Inferior parietal cortex (tissue), 1 donor: Measurements from ENCODE around the gene UMOD.
"Not testable (repeated sequence)": the region's sequence is repeated elsewhere in the genome, so short reads cannot be mapped to it uniquely, and the experiment has no call there.

Experiments used
- DNase-seq: peaks from one replicate; pipeline ENCODE4 v3.0.0-alpha.2; 2016; ENCODE audit errors: extremely low spot score

Gene UMOD

GRCh38 chr16:20321051-20321450 is 31.5 kb downstream of the UMOD start:
- DNase-seq: not testable (repeated sequence)

- no peak for DNase-seq
Observed at GRCh38 chr16:20320592-20320991, 31.9 kb downstream of the UMOD start.

- no peak for DNase-seq
Observed at GRCh38 chr16:20320178-20320577, 32.3 kb downstream of the UMOD start.

- no peak for DNase-seq
Observed at GRCh38 chr16:20319406-20319805, 33.1 kb downstream of the UMOD start.

GRCh38 chr16:20318437-20318836 is 34.1 kb downstream of the UMOD start:
- no peak for DNase-seq

- no peak for DNase-seq
Observed at GRCh38 chr16:20318006-20318405, 34.5 kb downstream of the UMOD start.

GRCh38 chr16:20317117-20317516 is 35.4 kb downstream of the UMOD start:
- DNase-seq: no peak

- no peak for DNase-seq
Observed at GRCh38 chr16:20316715-20317114, 35.8 kb downstream of the UMOD start.

GRCh38 chr16:20315764-20316163 is 36.8 kb downstream of the UMOD start:
- DNase-seq: no peak

GRCh38 chr16:20314575-20314974 is 37.9 kb downstream of the UMOD start:
- DNase-seq: no peak

GRCh38 chr16:20313741-20314140 is 38.8 kb downstream of the UMOD start:
- no peak for DNase-seq

- DNase-seq: not testable (repeated sequence)
Observed at GRCh38 chr16:20312536-20313095, 39.9 kb downstream of the UMOD start.

GRCh38 chr16:20311548-20311947 is 41.0 kb downstream of the UMOD start:
- DNase-seq: no peak

GRCh38 chr16:20310421-20311395 is 41.8 kb downstream of the UMOD start:
- no peak for DNase-seq

- DNase-seq: no peak
Observed at GRCh38 chr16:20309786-20310185, 42.7 kb downstream of the UMOD start.

GRCh38 chr16:20308801-20309590 is 43.5 kb downstream of the UMOD start:
- DNase-seq: no peak

- no peak for DNase-seq
Observed at GRCh38 chr16:20308266-20308665, 44.2 kb downstream of the UMOD start.

GRCh38 chr16:20307791-20308190 is 44.7 kb downstream of the UMOD start:
- DNase-seq: no peak

- DNase-seq: no peak
Observed at GRCh38 chr16:20307240-20307671, 45.3 kb downstream of the UMOD start.

- no peak for DNase-seq
Observed at GRCh38 chr16:20306401-20306800, 46.1 kb downstream of the UMOD start.

- no peak for DNase-seq
Observed at GRCh38 chr16:20303012-20303411, 49.5 kb downstream of the UMOD start.

GRCh38 chr16:20302389-20302788 is 50.1 kb downstream of the UMOD start:
- DNase-seq: no peak
